ENCODE results near the gene CLRN1.

- TF ChIP-seq CTCF (IDR thresholded peaks at IDR 0.05): peak in 1 of 4 experiments; percentile 24
- no peak for TF ChIP-seq EP300 (IDR thresholded peaks at IDR 0.05)
- TF ChIP-seq POLR2A (IDR thresholded peaks at IDR 0.05): no peak
- no peak for TF ChIP-seq POLR2AphosphoS5 (IDR thresholded peaks at IDR 0.05)
Measured at GRCh38 chr3:151008699-151009098, 36.2 kb upstream of the CLRN1 start.

Measured in sigmoid colon (tissue), 4 donors.